Measurements from ENCODE around the gene THSD4.

GRCh38 chr15:71231758-71232157, 116.5 kb downstream of the THSD4 start:
- TF ChIP-seq POLR2AphosphoS5 (IDR thresholded peaks at IDR 0.05; ENCODE audit: low read depth) (no peak), CTCF (IDR thresholded peaks at IDR 0.05; ENCODE audit: insufficient read depth, low read length) (no peak), REST (IDR thresholded peaks at IDR 0.05; ENCODE audit: insufficient replicate concordance, low read depth) (no peak), GABPA (IDR thresholded peaks at IDR 0.05; ENCODE audit: low read depth) (no peak), SPI1 (IDR thresholded peaks at IDR 0.05; ENCODE audit: borderline replicate concordance, low read depth) (no peak)

Data from HL-60 (cell line).